SH-SY5Y (cell line): ENCODE data around the gene LAT.

Source experiments
- GATA2 ChIP-seq: IDR thresholded peaks from 2 replicates; pipeline ENCODE4 v1.6.1; 2011; ENCODE audit warnings: mild to moderate bottlenecking, low read depth, low read length
- GATA3 ChIP-seq: IDR thresholded peaks from 2 replicates; pipeline ENCODE4 v1.6.1; 2011; ENCODE audit warnings: low read depth, mild to moderate bottlenecking, low read length, moderate library complexity

LAT gene

DNA sequence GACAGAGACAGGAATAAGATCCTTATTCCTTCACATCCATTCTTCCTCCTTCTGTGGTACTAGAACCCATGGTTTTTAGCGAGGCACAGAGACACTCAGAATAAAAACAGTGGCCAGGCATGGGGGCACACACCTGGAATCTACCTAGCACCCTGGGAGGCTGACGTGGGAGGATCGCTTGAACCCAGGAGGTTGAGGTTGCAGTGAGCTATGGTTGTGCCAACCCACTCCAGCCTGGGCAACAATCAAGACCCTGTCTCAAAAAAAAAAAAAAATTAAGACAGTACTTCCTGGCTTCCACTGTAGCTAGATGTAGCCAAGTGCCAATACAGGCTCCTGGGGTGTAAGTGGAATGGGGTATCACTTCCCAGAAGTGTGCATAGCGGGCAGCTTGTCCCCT lies 17.7 kb upstream of the LAT start:
- TF ChIP-seq GATA2 = no peak
- TF ChIP-seq GATA3 = no peak

DNA sequence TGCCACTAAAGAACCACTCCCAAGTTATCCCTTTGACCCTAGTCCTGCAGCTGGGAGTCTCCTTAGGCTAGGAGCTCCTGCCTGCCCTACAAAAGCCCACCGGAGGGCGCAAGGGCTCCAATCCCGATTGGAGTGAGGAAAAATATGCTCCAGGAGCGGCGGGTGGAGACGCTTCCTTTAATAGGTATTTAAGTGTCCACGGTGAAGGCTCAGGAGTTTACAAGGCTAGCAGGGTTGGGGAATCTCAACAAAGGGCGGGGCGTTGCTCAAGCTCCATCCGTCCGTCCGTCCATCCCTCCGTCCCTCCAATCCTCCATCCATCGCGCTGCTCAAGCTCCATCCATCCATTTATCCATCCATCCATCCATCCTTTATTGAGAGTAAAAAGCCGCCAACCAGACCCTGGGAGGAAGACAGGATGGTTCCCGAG lies 10.8 kb upstream of the LAT start:
- TF ChIP-seq GATA2 (no peak), GATA3 (no peak)

DNA sequence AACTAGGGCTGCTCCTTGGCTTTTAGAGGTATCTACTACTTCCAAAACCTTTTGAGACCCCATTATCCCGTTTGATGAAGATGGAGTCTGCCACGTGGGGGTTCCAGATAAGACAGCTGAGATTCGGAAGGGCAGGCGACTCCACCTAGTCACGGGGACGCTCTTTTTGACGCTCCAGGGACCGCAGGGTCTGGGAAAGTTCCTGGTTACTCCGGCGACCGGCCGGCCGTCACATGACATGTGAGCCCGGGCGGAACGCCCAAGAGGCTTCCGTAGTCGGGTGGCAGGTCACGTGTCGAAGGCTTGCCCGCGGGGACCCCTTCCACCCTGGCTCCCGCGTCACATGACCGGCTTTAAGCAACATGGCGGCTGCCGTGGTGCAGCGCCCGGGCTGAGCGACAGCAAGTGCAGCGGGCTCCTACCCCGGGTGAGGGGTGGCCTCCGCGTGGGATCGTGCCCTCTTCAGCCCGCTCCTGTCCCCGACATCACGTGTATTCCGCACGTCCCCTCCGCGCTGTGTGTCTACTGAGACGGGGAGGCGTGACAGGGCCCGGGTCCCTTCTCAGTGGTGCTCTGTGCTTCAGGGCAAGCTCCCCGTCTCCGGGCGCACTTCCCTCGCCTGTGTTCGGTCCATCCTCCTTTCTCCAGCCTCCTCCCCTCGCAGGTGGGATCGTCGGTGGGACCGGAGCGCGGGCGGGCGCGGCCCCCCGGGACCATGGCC lies 10.3 kb upstream of the LAT start, which contains the start of gene SPNS1:
TSS of gene SPNS1 (plus strand) at position 342 of the 721 bp plus-strand sequence. CDS start at position 716, 374 bp downstream.
- TF ChIP-seq GATA3 = no peak
- TF ChIP-seq GATA2 = no peak

DNA sequence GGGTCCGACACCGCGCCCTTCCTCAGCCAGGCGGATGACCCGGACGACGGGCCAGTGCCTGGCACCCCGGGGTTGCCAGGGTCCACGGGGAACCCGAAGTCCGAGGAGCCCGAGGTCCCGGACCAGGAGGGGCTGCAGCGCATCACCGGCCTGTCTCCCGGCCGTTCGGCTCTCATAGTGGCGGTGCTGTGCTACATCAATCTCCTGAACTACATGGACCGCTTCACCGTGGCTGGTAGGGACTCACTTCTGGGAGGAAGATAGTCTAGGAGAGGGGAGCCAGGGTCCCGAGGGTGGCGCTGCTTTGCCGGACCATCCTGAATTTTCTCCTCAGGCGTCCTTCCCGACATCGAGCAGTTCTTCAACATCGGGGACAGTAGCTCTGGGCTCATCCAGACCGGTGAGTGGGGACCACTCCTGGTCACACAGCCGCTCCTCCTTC lies 9.7 kb upstream of the LAT start:
- TF ChIP-seq GATA2 = no peak
- no peak for TF ChIP-seq GATA3

- TF ChIP-seq GATA2 = no peak
- TF ChIP-seq GATA3 = no peak
Measured at GRCh38 chr16:28977703-28978662, 6.9 kb upstream of the LAT start.

GRCh38 chr16:28980929-28981328 lies 3.9 kb upstream of the LAT start:
- TF ChIP-seq GATA3 = no peak
- TF ChIP-seq GATA2 = no peak

DNA sequence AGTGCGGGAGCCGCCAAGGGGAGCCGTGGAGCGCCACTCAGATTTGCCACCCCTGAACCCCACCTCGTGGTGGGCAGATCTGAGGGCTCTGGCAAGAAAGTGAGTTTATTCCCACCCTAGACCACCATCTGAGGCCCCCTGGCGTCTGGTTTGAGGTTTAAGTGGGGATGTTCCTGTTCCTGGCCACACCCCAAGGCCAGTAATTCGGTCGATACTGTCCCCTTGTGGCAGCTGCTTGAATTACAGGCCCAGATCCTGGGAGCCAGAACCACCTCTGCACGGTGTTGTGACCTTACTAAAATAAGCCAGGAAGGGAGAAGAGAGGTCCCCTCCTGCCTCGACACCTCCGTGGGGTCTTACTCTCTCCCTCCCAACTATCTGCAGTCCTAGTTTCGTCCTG lies 3.3 kb upstream of the LAT start:
- TF ChIP-seq GATA3 (no peak), GATA2 (no peak)

DNA sequence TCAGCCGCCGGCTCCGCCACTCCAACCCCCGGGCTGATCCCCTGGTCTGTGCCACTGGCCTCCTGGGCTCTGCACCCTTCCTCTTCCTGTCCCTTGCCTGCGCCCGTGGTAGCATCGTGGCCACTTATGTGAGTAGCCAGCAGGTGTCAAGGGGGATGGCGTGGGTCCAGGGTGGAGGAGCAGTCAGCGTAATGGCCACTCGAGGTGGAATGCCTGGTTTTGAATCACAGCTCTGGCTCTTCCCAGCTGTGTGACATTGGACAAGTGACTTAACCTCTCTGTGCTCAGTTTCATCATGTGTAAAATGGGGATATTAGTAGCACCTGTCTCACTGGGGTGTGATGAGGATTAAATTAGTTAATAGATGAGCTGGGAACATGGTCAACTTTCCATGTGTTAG lies 2.4 kb upstream of the LAT start:
- TF ChIP-seq GATA2 = no peak
- no peak for TF ChIP-seq GATA3

DNA sequence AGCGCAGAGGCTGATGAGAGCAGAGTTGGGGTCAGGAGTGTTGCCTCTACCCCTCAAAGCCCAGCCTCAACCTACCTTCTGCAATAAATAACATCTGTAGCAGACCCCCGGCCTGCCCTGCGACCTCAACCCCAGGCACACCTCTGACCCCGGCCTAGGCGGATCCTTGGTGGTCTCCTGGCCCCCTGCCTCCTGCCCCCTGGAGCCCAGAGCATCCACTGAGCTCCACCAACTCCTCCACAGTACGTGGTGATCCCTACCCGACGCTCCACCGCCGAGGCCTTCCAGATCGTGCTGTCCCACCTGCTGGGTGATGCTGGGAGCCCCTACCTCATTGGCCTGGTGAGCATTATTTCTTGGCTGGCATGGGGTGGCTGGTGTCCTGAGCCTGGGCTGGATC lies 1.9 kb upstream of the LAT start:
- TF ChIP-seq GATA3 (no peak), GATA2 (no peak)

- no peak for TF ChIP-seq GATA2
- TF ChIP-seq GATA3 = no peak
Measured at GRCh38 chr16:28983644-28984043, 1.2 kb upstream of the LAT start.

- no peak for TF ChIP-seq GATA3
- no peak for TF ChIP-seq GATA2
Measured at GRCh38 chr16:28984091-28984490, 761 bp upstream of the LAT start.

- TF ChIP-seq GATA2 (no peak), GATA3 (no peak)
Measured at GRCh38 chr16:28985211-28986041, 574 bp downstream of the LAT start.

DNA sequence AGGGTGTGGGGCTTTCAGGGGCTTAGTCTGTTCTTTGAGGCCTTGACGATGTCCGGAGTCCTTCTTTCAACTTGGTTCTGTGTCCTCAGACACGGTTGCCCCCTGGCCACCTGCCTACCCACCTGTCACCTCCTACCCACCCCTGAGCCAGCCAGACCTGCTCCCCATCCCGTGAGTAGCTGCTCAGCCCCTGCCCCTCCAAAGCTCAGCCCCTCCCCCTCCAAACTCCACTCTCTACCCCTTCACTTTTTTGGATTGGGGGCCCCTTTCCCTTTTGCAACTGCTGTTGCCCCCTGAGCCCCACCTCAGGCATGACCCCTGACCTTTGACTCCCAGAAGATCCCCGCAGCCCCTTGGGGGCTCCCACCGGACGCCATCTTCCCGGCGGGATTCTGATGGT lies 1.2 kb downstream of the LAT start:
- TF ChIP-seq GATA3 (no peak), GATA2 (no peak)

DNA sequence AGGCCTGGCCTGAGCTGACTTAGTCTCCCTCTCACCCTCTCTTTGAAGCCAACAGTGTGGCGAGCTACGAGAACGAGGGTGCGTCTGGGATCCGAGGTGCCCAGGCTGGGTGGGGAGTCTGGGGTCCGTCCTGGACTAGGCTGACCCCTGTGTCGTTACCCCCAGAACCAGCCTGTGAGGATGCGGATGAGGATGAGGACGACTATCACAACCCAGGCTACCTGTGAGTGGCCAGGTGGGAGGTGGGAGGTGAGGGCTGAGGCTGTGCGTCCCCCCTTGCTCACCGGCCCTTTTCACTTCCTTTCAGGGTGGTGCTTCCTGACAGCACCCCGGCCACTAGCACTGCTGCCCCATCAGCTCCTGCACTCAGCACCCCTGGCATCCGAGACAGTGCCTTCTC lies 1.6 kb downstream of the LAT start:
- TF ChIP-seq GATA2 (no peak), GATA3 (no peak)
